Kidney (tissue), 14 donors: ENCODE measurements around the gene TGFB1. TPM values are rescaled to one million over a fixed set of nuclear protein-coding genes. Genes with fewer than 3 reads are reported as not detected.

ENCODE experiments used
- DNase-seq, 5 donors: peaks; one replicate each; pipeline ENCODE4 v3.0.0-alpha.2; 2013 to 2020
- FAIRE-seq: peaks from 2 replicates; lab custom pipeline; 2012; peaks lifted over from hg19 to GRCh38; lab: Jason Lieb, UNC
- H3K27ac ChIP-seq, 2 donors: one replicate each; pipeline ENCODE4 v1.7.0; 2013; ENCODE audit warnings: low read depth in 2 of 2, low read length in 2 of 2, inconsistent platforms in 1 of 2
- H3K27me3 ChIP-seq: one replicate; pipeline ENCODE4 v1.7.1; 2013; ENCODE audit warnings: low read length, inconsistent platforms; ENCODE audit not compliant: control insufficient read depth, insufficient read depth
- H3K36me3 ChIP-seq, 3 donors: one replicate each; pipeline versions ENCODE4 v1.7.0 to v1.7.1; 2013; ENCODE audit warnings: low read length in 3 of 3, control low read depth in 1 of 3, inconsistent platforms in 1 of 3; ENCODE audit not compliant: insufficient read depth in 3 of 3, control insufficient read depth in 2 of 3
- H3K4me1 ChIP-seq, 3 donors: one replicate each; pipeline versions ENCODE4 v1.7.0 to v1.7.1; 2013; ENCODE audit warnings: low read length in 3 of 3, inconsistent platforms in 1 of 3, low read depth in 1 of 3; ENCODE audit not compliant: control insufficient read depth in 2 of 3, insufficient read depth in 2 of 3
- H3K4me3 ChIP-seq, 3 donors: one replicate each; pipeline versions ENCODE4 v1.7.0 to v1.8.1; 2013; ENCODE audit warnings: low read length in 3 of 3, control low read depth in 1 of 3, inconsistent platforms in 1 of 3
- H3K9ac ChIP-seq, 3 donors: one replicate each; pipeline versions ENCODE4 v1.7.0 to v1.7.1; 2013; ENCODE audit warnings: low read length in 3 of 3, control low read depth in 1 of 3, inconsistent platforms in 1 of 3
- H3K9me3 ChIP-seq, 3 donors: one replicate each; pipeline versions ENCODE4 v1.7.0 to v1.7.1; 2013; ENCODE audit warnings: low read length in 3 of 3, control low read depth in 1 of 3, inconsistent platforms in 1 of 3; ENCODE audit not compliant: control insufficient read depth in 2 of 3, insufficient read depth in 1 of 3
- CTCF ChIP-seq: IDR thresholded peaks from 3 replicates; pipeline ENCODE4 v1.5.1; 2012; ENCODE audit warnings: mild to moderate bottlenecking, moderate library complexity, borderline replicate concordance; ENCODE audit not compliant: insufficient read depth; ENCODE audit errors: extremely low read depth
- intact Hi-C: fragments of 100-400 bp; cut with DNase I; formaldehyde crosslinking; loops from one replicate; pipeline ENCODE4 v1.11.1; 2022
- polyA plus RNA-seq: library from polyadenylated mRNA; stranded (reverse); fragments of 350-450 nt; fragmentation: Illumina TruSeq; extraction: RNeasy Lipid Tissue Mini Kit (QIAGEN cat#74804); gene quantifications from one replicate; pipeline ENCODE4 v1.2.3, GENCODE V29; 2014; ENCODE audit warnings: low read depth, low replicate concordance; ENCODE audit not compliant: insufficient read depth
- total RNA-seq: library from RNA; stranded (reverse); fragmentation: NEBNext Ultra II Directional; extraction: Animal tissue kit (Norgen Biotek cat#: 25700); gene quantifications from one replicate; pipeline ENCODE4 v1.2.1, GENCODE V29; 2021
- donor health status: control.
- donor health status: control.
- donor health status: control.
- donor health status: control.
- donor health status: control.
- donor health status: DM: yes; HTN: yes; CAD: no.
- donor health status: Normal renal cell carcinoma (clear cell type).

Gene TGFB1
- total and polyA plus RNA-seq, 2 donors from 2014 or later = 19.1 to 48.0 TPM

GRCh38 chr19:41302624-41303351 lies 50.9 kb downstream of the TGFB1 start:
- Histone ChIP-seq H3K9ac (no peak overlapping the region), H3K9me3 (no peaks in the 10 kb centered on the region), H3K36me3 (peaks cover 15 to 74% (median 56%) of the 10 kb centered on the region in 3 donors), H3K27me3 (no peaks in the 10 kb centered on the region), H3K27ac (no peak overlapping the region), H3K4me3 (no peak overlapping the region), H3K4me1 (peaks cover 0 to 14% (median 1%) of the 10 kb centered on the region in 3 donors)
- intact Hi-C loops = no loop called here
- no peak for TF ChIP-seq CTCF
- FAIRE-seq (no peak), DNase-seq (no peak)

- no peak for TF ChIP-seq CTCF
- Histone ChIP-seq H3K27ac (no peak overlapping the region), H3K27me3 (no peaks in the 10 kb centered on the region), H3K9ac (no peak overlapping the region), H3K9me3 (no peaks in the 10 kb centered on the region), H3K4me1 (peaks cover 0 to 20% (median 4%) of the 10 kb centered on the region in 3 donors), H3K4me3 (no peak overlapping the region), H3K36me3 (peaks cover 19 to 85% (median 75%) of the 10 kb centered on the region in 3 donors)
- no peak for FAIRE-seq
- intact Hi-C loops = no loop called here
- no peak for DNase-seq
Observed at GRCh38 chr19:41300555-41300954, 53.2 kb downstream of the TGFB1 start.

GRCh38 chr19:41299755-41300089 lies 54.0 kb downstream of the TGFB1 start:
- H3K4me3 ChIP-seq = no peak overlapping the region
- no peak for DNase-seq
- no peaks in the 10 kb centered on the region for H3K27me3 ChIP-seq
- H3K36me3 ChIP-seq = peaks cover 23 to 86% (median 76%) of the 10 kb centered on the region in 3 donors
- intact Hi-C loops = no loop called here
- no peak overlapping the region for H3K27ac ChIP-seq
- no peaks in the 10 kb centered on the region for H3K9me3 ChIP-seq
- no peak overlapping the region for H3K9ac ChIP-seq
- TF ChIP-seq CTCF = no peak
- peaks cover 0 to 20% (median 4%) of the 10 kb centered on the region in 3 donors for H3K4me1 ChIP-seq
- no peak for FAIRE-seq
